GM15510 (cell line): ENCODE measurements around the gene XYLT1.

Experiments
- POLR2A ChIP-seq: IDR thresholded peaks from 3 replicates; pipeline ENCODE4 v1.6.1; 2011; ENCODE audit warnings: borderline replicate concordance; ENCODE audit not compliant: insufficient read length; ENCODE audit errors: extremely low read depth

XYLT1 gene

GRCh38 chr16:17358846-17359245 is 111.9 kb downstream of the XYLT1 start:
- no peak for TF ChIP-seq POLR2A

- no peak for TF ChIP-seq POLR2A
Measured at GRCh38 chr16:17358355-17358754, 112.4 kb downstream of the XYLT1 start.

- TF ChIP-seq POLR2A, result no peak
Measured at GRCh38 chr16:17357307-17358062, 113.3 kb downstream of the XYLT1 start.

- TF ChIP-seq POLR2A, result no peak
Measured at GRCh38 chr16:17356243-17356933, 114.4 kb downstream of the XYLT1 start.

GRCh38 chr16:17354685-17355084 is 116.1 kb downstream of the XYLT1 start:
- TF ChIP-seq POLR2A, result no peak

- no peak for TF ChIP-seq POLR2A
Measured at GRCh38 chr16:17354141-17354601, 116.6 kb downstream of the XYLT1 start.

- TF ChIP-seq POLR2A, result no peak
Measured at GRCh38 chr16:17353561-17353960, 117.2 kb downstream of the XYLT1 start.

GRCh38 chr16:17351441-17352035 is 119.2 kb downstream of the XYLT1 start:
- no peak for TF ChIP-seq POLR2A

GRCh38 chr16:17350207-17350606 is 120.6 kb downstream of the XYLT1 start:
- no peak for TF ChIP-seq POLR2A

- TF ChIP-seq POLR2A, result no peak
Measured at GRCh38 chr16:17348826-17349225, 121.9 kb downstream of the XYLT1 start.

GRCh38 chr16:17348042-17348783 is 122.5 kb downstream of the XYLT1 start:
- TF ChIP-seq POLR2A, result no peak

- TF ChIP-seq POLR2A, result no peak
Measured at GRCh38 chr16:17347624-17348023, 123.1 kb downstream of the XYLT1 start.

GRCh38 chr16:17346621-17347569 is 123.9 kb downstream of the XYLT1 start:
- TF ChIP-seq POLR2A, result no peak

- TF ChIP-seq POLR2A, result no peak
Measured at GRCh38 chr16:17345043-17345442, 125.7 kb downstream of the XYLT1 start.
